Measurements from ENCODE around the gene TNNI3. TPM values are rescaled to one million over a fixed set of nuclear protein-coding genes. Genes with fewer than 3 reads are reported as not detected.

Gene TNNI3
- total and polyA plus RNA-seq, 10 of the 15 experiments (the other 5 are each of a cell fraction or from before 2014, with no cell fraction given) = not detected

GRCh38 chr19:55133639-55134444, 23.7 kb downstream of the TNNI3 start:
- Histone ChIP-seq H2AFZ (ENCODE audit: control insufficient read depth, low read depth, low read length) (peak overlapping the region; percentile 30; the same call in 1 of the 2 replicates), H3K79me2 (ENCODE audit: control insufficient read depth, insufficient read depth, low read length) (no peaks in the 10 kb centered on the region), H3K4me3 (no peak overlapping the region), H3K4me2 (ENCODE audit: control insufficient read depth, insufficient read depth) (no peak overlapping the region), H3K4me1 (ENCODE audit: control insufficient read depth, insufficient read depth, low read length) (peaks cover 13% of the 10 kb centered on the region), H3K9ac (ENCODE audit: control insufficient read depth, insufficient read depth, low read length) (no peak overlapping the region), H3K27ac (ENCODE audit: control insufficient read depth, insufficient read depth) (no peak overlapping the region), H3K9me3 (replicated peaks; ENCODE audit: control insufficient read depth, insufficient read depth, low read length) (no peaks in the 10 kb centered on the region), H3K27me3 (replicated peaks in 1 of 2; ENCODE audit: control insufficient read depth in 2 of 2, insufficient read depth in 2 of 2, low read length in 1 of 2) (no peaks in the 10 kb centered on the region), H3K36me3 (ENCODE audit: control insufficient read depth in 2 of 2, insufficient read depth in 2 of 2, low read length in 1 of 2) (no peaks in the 10 kb centered on the region), H4K20me1 (ENCODE audit: control insufficient read depth, insufficient read depth) (no peaks in the 10 kb centered on the region)
- DNase-seq (ENCODE audit: low read depth, low spot score) (no peak), FAIRE-seq (no peak), ATAC-seq (peak; percentile 84)
- CTCF ChIA-PET = interaction anchor here (2.5 kb wide), 1 partner anchor 46 kb away, joined by 17 read pairs; no protein-coding TSS in a partner anchor
- RAD21 ChIA-PET (ENCODE audit: unreplicated experiment) = interaction anchor here (0.5 kb wide), 1 partner anchor 14 kb away, joined by 3 read pairs; no protein-coding TSS in a partner anchor
- SMC1A ChIA-PET (ENCODE audit: uncharacterized antibody, unreplicated experiment) = interaction anchor here (1.4 kb wide), 1 partner anchor 459 kb away, joined by 3 read pairs; no protein-coding TSS in a partner anchor
- in situ Hi-C loops (cut with MboI) (no loop called here), intact Hi-C loops (cut with micrococcal nuclease; ENCODE audit: unreplicated experiment) (no loop called here)
- BruUV-seq (replicated peaks) = no TSS peak
- POLR2A ChIA-PET = no interaction called here
- TF ChIP-seq IKZF1 (conservative IDR thresholded peaks at IDR 0.05) (0 out of 2 replicates have a peak, but pooled peaks have one; percentile 8), STAT3 (IDR thresholded peaks at IDR 0.05; ENCODE audit: low read depth, low read length) (no peak), STAT1 (conservative IDR thresholded peaks at IDR 0.05) (no peak), ZNF687 (IDR thresholded peaks at IDR 0.05) (no peak), RAD21 (IDR thresholded peaks at IDR 0.05; ENCODE audit: insufficient read depth, low read depth, low read length) (no peak), EED (IDR thresholded peaks at IDR 0.05; ENCODE audit: low read depth) (0 out of 2 replicates have a peak, but pooled peaks have one; percentile 13), IKZF2 (IDR thresholded peaks at IDR 0.05) (peak; percentile 53 to 58; a peak in 2 of 4 replicates), POU2F2 (IDR thresholded peaks at IDR 0.05; ENCODE audit: borderline replicate concordance, low read depth, low read length) (no peak), PAX8 (IDR thresholded peaks at IDR 0.05) (no peak), MTA2 (IDR thresholded peaks at IDR 0.05; ENCODE audit: low read depth) (0 out of 2 replicates have a peak, but pooled peaks have one; percentile 16), SPI1 (IDR thresholded peaks at IDR 0.05; ENCODE audit: borderline replicate concordance, insufficient read depth, low read depth, low read length) (peak; percentile 60; the same call in 1 of the 2 replicates), RELA (IDR thresholded peaks at IDR 0.05; ENCODE audit: borderline replicate concordance, partially characterized antibody) (no peak), GABPA (IDR thresholded peaks at IDR 0.05; ENCODE audit: low read depth) (no peak), BMI1 (IDR thresholded peaks at IDR 0.05; ENCODE audit: borderline replicate concordance) (no peak), NBN (IDR thresholded peaks at IDR 0.05) (0 out of 2 replicates have a peak, but pooled peaks have one; percentile 61), RAD51 (IDR thresholded peaks at IDR 0.05) (no peak), ZBTB40 (IDR thresholded peaks at IDR 0.05; ENCODE audit: borderline replicate concordance) (peak; percentile 61)
- WGBS (ENCODE audit: insufficient coverage, insufficient replicate concordance, low lambda C conversion rate, missing lambda C conversion rate) = 47% methylated on average over 21 of the region's 25 CpGs

Measured in GM12878 (cell line).